HUES48 (cell line): Measurements from ENCODE around the gene B3GALT4.
"Not testable (repeated sequence)": the region's sequence is repeated elsewhere in the genome, so short reads cannot be mapped to it uniquely, and the experiment has no call there.

Source experiments
- H3K27ac ChIP-seq: one replicate; pipeline ENCODE4 v1.7.0; 2013; ENCODE audit warnings: low read depth, low read length, inconsistent platforms
- H3K27me3 ChIP-seq: 2 replicates; pipeline ENCODE4 v1.6.1; 2013; ENCODE audit warnings: mild to moderate bottlenecking, low read length; ENCODE audit not compliant: control insufficient read depth, insufficient read depth
- H3K36me3 ChIP-seq: 2 replicates; pipeline ENCODE4 v1.6.1; 2013; ENCODE audit warnings: low read length; ENCODE audit not compliant: control insufficient read depth, insufficient read depth
- H3K4me1 ChIP-seq: 2 replicates; pipeline ENCODE4 v1.6.1; 2013; ENCODE audit warnings: mild to moderate bottlenecking, low read length; ENCODE audit not compliant: control insufficient read depth, insufficient read depth
- H3K4me3 ChIP-seq: 2 replicates; pipeline ENCODE4 v1.5.1; 2013; ENCODE audit warnings: mild to moderate bottlenecking, low read depth, low read length
- H3K9ac ChIP-seq: 2 replicates; pipeline ENCODE4 v1.6.1; 2013; ENCODE audit warnings: mild to moderate bottlenecking, low read depth, low read length, moderate library complexity
- H3K9me3 ChIP-seq: 2 replicates; pipeline ENCODE4 v1.6.1; 2013; ENCODE audit warnings: low read length; ENCODE audit not compliant: control insufficient read depth, insufficient read depth

Gene B3GALT4

DNA sequence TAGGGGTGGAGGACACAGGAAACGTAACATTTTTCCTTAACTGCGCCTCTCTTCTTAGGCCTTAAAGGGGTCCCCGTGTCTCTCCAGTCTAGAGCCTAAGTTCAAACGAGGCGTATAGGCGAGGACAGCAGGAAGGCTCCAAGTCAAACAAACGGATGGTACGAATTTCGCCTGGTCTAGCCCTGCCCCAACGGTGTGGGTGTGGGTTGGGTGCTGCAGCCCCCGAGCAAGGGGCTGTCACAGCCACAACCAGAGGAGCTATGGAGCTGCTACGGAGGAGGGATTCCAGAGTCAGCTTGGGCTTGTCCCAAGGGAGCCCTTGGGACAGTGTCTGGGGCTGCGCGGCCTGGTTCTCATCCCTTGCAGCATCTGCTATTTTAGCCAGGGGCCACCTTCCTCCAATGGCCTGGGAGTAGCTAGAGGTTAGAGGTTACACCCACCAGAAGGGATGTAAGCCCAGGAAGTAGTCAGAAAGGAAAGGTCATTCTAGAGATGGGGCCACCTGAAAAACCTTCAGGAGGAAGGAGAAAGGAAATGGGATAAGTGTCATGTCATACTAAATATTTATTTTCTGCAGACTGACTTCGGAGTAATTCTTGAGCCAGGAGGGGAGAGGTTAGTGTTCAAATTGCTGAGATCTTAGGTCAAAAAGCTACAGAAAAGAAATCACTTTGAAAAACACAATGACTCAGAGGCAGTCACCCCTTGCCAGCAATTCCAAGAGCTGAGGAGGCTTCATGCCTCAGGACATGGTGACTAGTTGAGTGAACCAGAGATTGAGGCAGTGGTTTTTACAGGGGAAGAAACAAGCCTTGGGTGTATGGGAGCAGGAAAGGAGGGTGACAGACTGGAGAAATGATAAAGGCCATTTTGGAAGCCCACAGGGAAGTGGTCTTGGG is 26.9 kb upstream of the B3GALT4 start:
- peaks cover 29% of the 10 kb centered on the region for H3K27me3 ChIP-seq
- H3K36me3 ChIP-seq, result peaks cover 9% of the 10 kb centered on the region
- peak overlapping the region; percentile 77 for H3K27ac ChIP-seq
- H3K4me3 ChIP-seq, result peak overlapping the region; percentile 69
- H3K9me3 ChIP-seq, result no peaks in the 10 kb centered on the region
- H3K4me1 ChIP-seq, result peaks cover 5% of the 10 kb centered on the region
- H3K9ac ChIP-seq, result peak overlapping the region; percentile 65

DNA sequence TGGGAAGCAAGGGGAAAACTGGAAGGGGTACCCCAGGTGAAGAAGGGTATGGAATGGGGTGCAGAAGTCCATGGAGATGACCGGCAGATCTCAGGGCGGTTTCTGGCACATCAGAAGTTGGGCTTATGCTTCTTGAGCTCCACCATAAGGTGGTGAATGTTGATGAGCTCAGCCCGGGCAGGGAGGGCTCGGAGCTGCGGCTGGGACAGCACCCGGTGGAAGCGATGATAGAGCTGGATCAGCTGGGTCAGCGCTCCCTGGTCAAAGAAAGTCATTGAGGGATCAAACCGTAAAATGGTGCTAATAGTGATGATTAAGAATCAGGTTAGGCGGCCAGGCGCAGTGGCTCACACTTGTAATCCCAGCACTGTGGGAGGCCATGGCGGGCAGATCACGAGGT is 26.2 kb upstream of the B3GALT4 start:
- Histone ChIP-seq H3K9me3 (no peaks in the 10 kb centered on the region), H3K27me3 (peaks cover 28% of the 10 kb centered on the region), H3K36me3 (peaks cover 9% of the 10 kb centered on the region), H3K9ac (no peak overlapping the region), H3K4me3 (no peak overlapping the region), H3K27ac (no peak overlapping the region), H3K4me1 (peaks cover 5% of the 10 kb centered on the region)

DNA sequence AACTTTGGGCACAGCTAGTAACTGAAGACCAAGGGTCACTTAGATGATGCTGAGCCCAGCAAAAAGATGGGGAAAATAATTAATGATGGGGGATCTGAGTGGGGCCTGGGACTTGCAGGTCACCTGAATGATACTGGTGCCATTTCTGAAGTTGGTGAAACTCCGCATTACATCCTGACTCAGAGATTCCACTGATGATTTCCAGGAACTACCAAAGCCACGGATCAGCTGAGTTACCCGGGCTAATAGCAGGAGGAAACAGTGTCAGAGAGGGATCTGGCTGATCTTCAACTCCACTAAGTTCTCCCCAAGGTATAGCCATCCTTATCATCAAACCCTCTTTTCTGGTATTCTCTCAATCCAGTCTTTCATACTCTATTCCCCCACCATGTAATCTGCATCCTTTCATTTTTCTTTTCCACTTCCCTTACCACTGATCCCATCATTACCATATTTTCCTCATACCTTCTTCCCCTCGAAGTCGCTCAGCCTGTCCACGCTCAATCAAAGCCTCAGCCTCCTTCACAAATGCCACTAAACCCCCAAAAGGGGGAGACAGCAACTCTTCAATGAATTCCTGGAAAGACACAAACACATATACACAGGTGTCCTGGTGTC is 25.4 kb upstream of the B3GALT4 start:
- peaks cover 5% of the 10 kb centered on the region for H3K4me1 ChIP-seq
- H3K27ac ChIP-seq, result no peak overlapping the region
- peaks cover 20% of the 10 kb centered on the region for H3K27me3 ChIP-seq
- no peak overlapping the region for H3K9ac ChIP-seq
- H3K9me3 ChIP-seq, result no peaks in the 10 kb centered on the region
- H3K36me3 ChIP-seq, result peaks cover 9% of the 10 kb centered on the region
- H3K4me3 ChIP-seq, result no peak overlapping the region

DNA sequence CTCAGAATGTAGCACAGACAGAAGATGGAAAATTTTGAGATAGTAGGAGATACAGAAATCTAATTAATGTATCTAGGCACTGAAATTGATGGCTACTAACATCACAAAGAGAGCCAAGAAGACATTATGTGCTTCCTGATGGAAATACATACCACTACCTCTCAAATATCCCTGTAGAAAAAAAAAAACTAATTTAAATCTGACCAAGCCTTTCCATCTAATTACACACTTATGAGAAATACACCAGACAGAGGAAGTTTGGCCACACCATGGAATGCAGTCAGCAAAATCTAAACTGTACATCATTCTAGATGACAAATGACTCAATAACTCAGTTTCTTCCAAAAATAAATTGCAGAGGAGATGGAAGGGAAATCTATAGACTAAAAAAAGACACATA is 24.2 kb upstream of the B3GALT4 start:
- Histone ChIP-seq H3K4me3 (no peak overlapping the region), H3K4me1 (peaks cover 5% of the 10 kb centered on the region), H3K27ac (no peak overlapping the region), H3K9me3 (no peaks in the 10 kb centered on the region), H3K27me3 (peaks cover 9% of the 10 kb centered on the region), H3K36me3 (peaks cover 10% of the 10 kb centered on the region), H3K9ac (no peak overlapping the region)

DNA sequence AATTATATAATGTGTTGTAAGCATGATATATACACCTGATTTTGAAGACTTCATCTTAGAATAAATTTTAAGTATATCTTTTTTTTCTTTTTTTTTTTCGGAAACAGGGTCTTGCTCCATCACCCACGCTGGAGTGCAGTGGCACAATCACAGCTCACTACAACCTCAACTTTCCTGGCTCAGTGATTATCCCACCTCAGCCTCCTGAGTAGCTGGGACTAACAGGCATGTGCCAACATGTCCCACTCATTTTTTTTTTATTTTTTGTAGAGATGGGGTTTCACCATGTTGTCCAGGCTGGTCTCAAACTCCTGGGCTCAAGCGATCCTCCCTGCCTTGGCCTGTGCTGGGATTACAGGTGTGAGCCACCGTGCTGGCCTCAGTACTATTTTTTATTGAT is 22.3 kb upstream of the B3GALT4 start:
- Histone ChIP-seq H3K4me3 (no peak overlapping the region), H3K9ac (no peak overlapping the region), H3K36me3 (peaks cover 16% of the 10 kb centered on the region), H3K27me3 (no peaks in the 10 kb centered on the region), H3K4me1 (no peaks in the 10 kb centered on the region), H3K9me3 (no peaks in the 10 kb centered on the region), H3K27ac (no peak overlapping the region)

DNA sequence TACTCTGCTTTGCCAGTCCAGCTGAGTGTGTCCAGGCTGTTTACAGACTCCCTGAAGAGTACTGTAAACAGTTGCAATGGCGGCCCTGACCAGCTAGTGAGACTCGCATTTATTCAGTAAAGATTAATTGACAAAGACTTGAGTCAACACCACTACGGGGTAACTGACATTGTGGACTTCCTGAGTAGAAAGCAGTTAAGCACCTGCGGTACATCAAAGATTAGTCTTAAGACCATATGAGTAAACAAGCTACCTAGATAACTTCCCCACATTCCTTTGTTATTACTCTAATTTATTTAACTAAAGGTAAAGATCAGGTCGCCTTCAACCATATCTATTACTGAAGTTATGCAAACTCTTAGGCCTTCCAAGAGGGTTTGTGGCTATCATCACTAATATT is 17.9 kb upstream of the B3GALT4 start:
- peaks cover 38% of the 10 kb centered on the region for H3K36me3 ChIP-seq

DNA sequence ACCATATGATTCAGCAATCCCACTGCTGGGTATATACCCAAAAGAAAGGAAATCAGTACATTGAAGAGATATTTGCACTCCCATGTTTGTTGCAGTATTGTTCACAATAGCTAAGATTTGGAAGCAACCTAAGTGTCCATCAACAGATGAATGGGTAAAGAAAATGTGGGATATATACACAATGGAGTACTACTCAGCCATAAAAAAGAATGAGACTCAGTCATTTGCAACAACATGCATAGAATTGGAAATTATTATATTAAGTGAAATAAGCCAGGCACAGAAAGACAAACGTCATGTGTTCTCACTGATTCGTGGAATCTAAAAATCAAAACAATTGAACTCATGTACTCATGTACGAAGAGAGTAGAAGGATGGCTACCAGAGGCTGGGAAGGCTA is 14.4 kb upstream of the B3GALT4 start:
- not testable (repeated sequence) for H3K27me3 ChIP-seq, H3K9ac ChIP-seq
- peaks cover 67% of the 10 kb centered on the region for H3K36me3 ChIP-seq

More for the DNA sequence above, 17.9 kb upstream of the B3GALT4 start:
- Histone ChIP-seq H3K9ac (no peak overlapping the region), H3K9me3 (no peaks in the 10 kb centered on the region), H3K27me3 (no peaks in the 10 kb centered on the region), H3K4me3 (no peak overlapping the region), H3K4me1 (no peaks in the 10 kb centered on the region), H3K27ac (no peak overlapping the region)

DNA sequence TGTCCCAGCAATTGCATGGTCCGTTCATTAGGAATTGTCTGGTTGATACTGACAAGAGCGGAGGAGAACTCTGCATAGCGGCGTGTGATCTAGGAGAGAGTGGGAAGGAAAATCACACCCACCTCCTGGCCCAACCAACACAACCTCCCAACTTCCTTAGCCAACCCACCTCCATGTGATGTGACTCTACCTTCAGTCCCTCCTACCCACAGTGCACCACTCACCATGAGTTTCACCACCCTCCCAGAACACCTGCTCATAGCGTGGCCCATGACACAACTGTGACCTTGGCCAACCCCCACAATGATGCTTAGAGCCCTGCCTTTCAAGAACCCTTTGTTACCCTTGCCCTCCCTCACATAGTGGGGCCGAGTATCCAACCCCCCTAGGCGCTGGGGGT is 12.9 kb upstream of the B3GALT4 start:
- Histone ChIP-seq H3K36me3 (peaks cover 79% of the 10 kb centered on the region), H3K9ac (no peak overlapping the region), H3K27me3 (no peaks in the 10 kb centered on the region), H3K4me3 (no peak overlapping the region), H3K9me3 (no peaks in the 10 kb centered on the region), H3K4me1 (no peaks in the 10 kb centered on the region), H3K27ac (no peak overlapping the region)

More for the DNA sequence above, 14.4 kb upstream of the B3GALT4 start:
- H3K4me3 ChIP-seq, H3K4me1 ChIP-seq, H3K9me3 ChIP-seq, H3K27ac ChIP-seq: not testable (repeated sequence)

DNA sequence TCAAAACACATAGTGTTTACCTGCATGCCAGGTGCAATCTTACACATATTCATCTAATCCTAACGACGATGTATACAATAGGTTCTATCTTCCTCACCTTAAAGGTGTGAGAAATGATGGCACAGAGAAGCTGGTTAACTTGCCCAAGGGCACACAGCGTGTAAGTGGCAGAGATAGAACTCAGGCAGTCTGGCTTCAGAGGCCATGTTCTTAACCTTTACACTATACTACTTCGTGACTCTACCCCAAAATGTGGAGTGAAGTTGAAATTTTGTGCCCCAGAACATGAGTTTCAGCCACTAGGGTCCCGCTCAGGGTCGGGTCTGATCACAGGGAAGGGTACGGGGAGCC is 5.8 kb upstream of the B3GALT4 start:
- Histone ChIP-seq H3K9me3 (no peaks in the 10 kb centered on the region), H3K4me3 (peak overlapping the region; percentile 99), H3K36me3 (peaks cover 72% of the 10 kb centered on the region), H3K27me3 (no peaks in the 10 kb centered on the region), H3K4me1 (peaks cover 19% of the 10 kb centered on the region), H3K27ac (peak overlapping the region; percentile 98), H3K9ac (peak overlapping the region; percentile 97)

DNA sequence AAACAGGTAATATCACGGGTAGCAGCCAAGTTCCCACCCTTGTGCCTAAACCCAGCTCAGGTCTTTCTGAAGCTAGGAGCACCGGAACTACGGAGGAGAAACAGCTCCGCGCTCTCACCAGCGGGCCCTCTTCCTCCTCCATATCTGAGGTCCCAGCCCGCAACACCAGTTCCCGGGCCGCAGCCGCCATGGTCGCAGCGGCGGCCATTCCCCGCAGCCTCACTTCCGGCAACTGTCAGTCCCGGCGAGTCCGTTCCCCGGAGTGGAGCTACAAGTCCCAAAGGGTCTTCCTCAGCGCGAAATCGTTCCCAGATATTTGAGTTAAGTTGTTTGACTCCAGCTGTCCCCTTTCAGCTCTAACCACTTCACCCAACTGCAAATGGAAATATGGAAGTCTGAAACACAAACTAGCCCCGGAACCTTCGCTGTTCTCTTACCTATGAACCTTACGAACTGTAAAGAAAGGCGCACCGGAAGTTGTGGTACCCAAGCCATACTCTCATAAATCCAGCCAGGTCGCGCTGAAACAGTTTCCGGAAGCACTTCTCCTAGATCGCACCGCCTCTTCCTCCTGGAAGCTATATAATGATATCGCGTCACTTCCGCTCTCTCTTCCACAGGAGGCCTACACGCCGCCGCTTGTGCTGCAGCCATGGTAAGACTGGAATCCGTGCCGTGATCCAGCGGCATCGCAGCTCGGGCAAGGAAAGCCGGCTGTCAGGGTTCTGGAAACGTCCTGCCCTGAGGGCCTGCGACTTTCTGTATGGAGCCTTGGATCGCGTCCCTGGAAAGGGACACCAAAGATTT is 5.3 kb upstream of the B3GALT4 start, which contains the start of the genes RPS18 and VPS52:
TSS of gene RPS18 (plus strand) at position 608 of the 807 bp plus-strand sequence. CDS start at position 653, 45 bp downstream.
TSS of gene VPS52 (minus strand) at position 409 of the 807 bp plus-strand sequence. CDS start at position 208, 201 bp downstream.
- H3K27ac ChIP-seq, result peak within 1 kb of the TSS; percentile 98
- peaks cover 72% of the 10 kb centered on the region for H3K36me3 ChIP-seq
- peak within 1 kb of the TSS; percentile 97 for H3K9ac ChIP-seq
- H3K9me3 ChIP-seq, result no peaks in the 10 kb centered on the region
- no peaks in the 10 kb centered on the region for H3K27me3 ChIP-seq
- peaks cover 19% of the 10 kb centered on the region for H3K4me1 ChIP-seq
- peak within 1 kb of the TSS; percentile 99 for H3K4me3 ChIP-seq
